Vagina (tissue), 2 donors: ENCODE results near the gene PLAGL2.

Source experiments
- POLR2A ChIP-seq, 2 donors: fragments of 450-650 bp; IDR thresholded peaks; one replicate each; pipeline ENCODE4 v1.6.1; 2017; ENCODE audit warnings: antibody characterized with exemption in 2 of 2, mild to moderate bottlenecking in 2 of 2, moderate library complexity in 2 of 2
- POLR2AphosphoS5 ChIP-seq, 2 donors: sonication (generic); formaldehyde crosslinking; IDR thresholded peaks; one replicate each; pipeline ENCODE4 v1.9.0; 2017; ENCODE audit warnings: antibody characterized with exemption in 2 of 2, mild to moderate bottlenecking in 2 of 2, low read depth in 1 of 2; ENCODE audit not compliant: insufficient read depth in 1 of 2
- TF ChIP-seq, protein P1 (sequence below), 3 experiments: fragments of 450-650 bp in 2 of 3; fragments of 200-600 bp in 1 of 3; sonication (generic) in 1 of 3; IDR thresholded peaks; one replicate each; pipeline ENCODE4 v1.5.1; 2017 to 2019; ENCODE audit warnings: antibody characterized with exemption in 3 of 3, mild to moderate bottlenecking in 2 of 3, moderate library complexity in 2 of 3

DNA sequence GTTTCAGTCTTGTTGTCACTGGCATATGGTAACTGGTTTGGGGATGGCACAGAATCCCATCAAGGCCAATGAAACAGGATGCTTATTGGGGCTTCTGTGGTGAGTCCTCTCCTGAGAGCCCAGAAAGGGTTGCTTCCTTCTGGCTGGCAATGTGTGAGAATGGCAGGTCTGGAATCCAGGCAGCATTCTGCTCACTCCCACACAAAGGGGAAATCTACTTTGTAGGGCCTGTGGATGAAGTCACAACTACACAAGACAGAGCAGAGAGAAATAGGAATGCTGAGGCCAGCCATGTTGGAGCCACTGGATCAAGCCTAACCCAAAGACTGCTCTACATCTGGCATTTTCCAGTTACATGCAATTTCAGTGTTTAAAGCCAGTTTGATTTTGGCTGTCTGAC lies 15.7 kb downstream of the PLAGL2 start:
- TF ChIP-seq, protein P1, sequence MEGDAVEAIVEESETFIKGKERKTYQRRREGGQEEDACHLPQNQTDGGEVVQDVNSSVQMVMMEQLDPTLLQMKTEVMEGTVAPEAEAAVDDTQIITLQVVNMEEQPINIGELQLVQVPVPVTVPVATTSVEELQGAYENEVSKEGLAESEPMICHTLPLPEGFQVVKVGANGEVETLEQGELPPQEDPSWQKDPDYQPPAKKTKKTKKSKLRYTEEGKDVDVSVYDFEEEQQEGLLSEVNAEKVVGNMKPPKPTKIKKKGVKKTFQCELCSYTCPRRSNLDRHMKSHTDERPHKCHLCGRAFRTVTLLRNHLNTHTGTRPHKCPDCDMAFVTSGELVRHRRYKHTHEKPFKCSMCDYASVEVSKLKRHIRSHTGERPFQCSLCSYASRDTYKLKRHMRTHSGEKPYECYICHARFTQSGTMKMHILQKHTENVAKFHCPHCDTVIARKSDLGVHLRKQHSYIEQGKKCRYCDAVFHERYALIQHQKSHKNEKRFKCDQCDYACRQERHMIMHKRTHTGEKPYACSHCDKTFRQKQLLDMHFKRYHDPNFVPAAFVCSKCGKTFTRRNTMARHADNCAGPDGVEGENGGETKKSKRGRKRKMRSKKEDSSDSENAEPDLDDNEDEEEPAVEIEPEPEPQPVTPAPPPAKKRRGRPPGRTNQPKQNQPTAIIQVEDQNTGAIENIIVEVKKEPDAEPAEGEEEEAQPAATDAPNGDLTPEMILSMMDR (IDR thresholded peaks at IDR 0.05), result no peak
- TF ChIP-seq POLR2A (IDR thresholded peaks at IDR 0.05) (no peak), POLR2AphosphoS5 (IDR thresholded peaks at IDR 0.05; ENCODE audit: insufficient read depth in 1 of 2, low read depth in 1 of 2) (no peak)
